GM12878 (cell line): ENCODE measurements around the gene FAM234A. TPM values are rescaled to one million over a fixed set of nuclear protein-coding genes. Genes with fewer than 3 reads are reported as not detected.

ENCODE experiments used
- ATAC-seq: fragments of 200-7000 bp; cut with Tn5 transposase; 3 replicates; pipeline ENCODE4 v1.9.1; 2020; ENCODE audit warnings: mild to moderate bottlenecking, moderate library complexity
- BruUV-seq: library from RNA; stranded (reverse); fragments of 400-500 nt; replicated peaks from 2 replicates; lab custom pipeline; 2021; lab: Mats Ljungman, UMichigan
- CTCF ChIA-PET: fragments of 300-600 bp; sonication (Branson Sonifier 250); formaldehyde crosslinking; extraction: SDS; loops from one replicate; lab custom pipeline; 2021; ENCODE audit warnings: inconsistent platforms; lab: Yijun Ruan, JAX
- POLR2A ChIA-PET: fragments of 350-600 bp; formaldehyde crosslinking; extraction: SDS; loops from one replicate; lab custom pipeline; 2021; ENCODE audit warnings: inconsistent platforms; lab: Charles Lee
- RAD21 ChIA-PET: fragments of 300-600 bp; sonication (Branson Sonifier 250); formaldehyde crosslinking; loops from one replicate; lab custom pipeline; 2023; ENCODE audit warnings: antibody characterized with exemption; ENCODE audit not compliant: unreplicated experiment; lab: Charles Lee
- SMC1A ChIA-PET: fragments of 300-600 bp; sonication (Branson Sonifier 250); formaldehyde crosslinking; loops from one replicate; lab custom pipeline; 2023; ENCODE audit not compliant: unreplicated experiment, uncharacterized antibody; lab: Charles Lee
- DNase-seq: peaks from one replicate; pipeline ENCODE4 v3.0.0-alpha.2; 2011; ENCODE audit warnings: low read depth, low spot score
- FAIRE-seq: peaks from 3 replicates; lab custom pipeline; 2011; peaks lifted over from hg19 to GRCh38; lab: Jason Lieb, UNC
- H2AFZ ChIP-seq: 2 replicates; pipeline ENCODE4 v1.6.0; 2011; ENCODE audit warnings: low read depth, low read length, control low read depth; ENCODE audit not compliant: control insufficient read depth
- H3K27ac ChIP-seq: 2 replicates; pipeline ENCODE4 v1.5.1; 2011; ENCODE audit warnings: control low read depth; ENCODE audit not compliant: control insufficient read depth, insufficient read depth
- H3K27me3 ChIP-seq, 2 experiments: replicated peaks in 1 of 2; 2 replicates each; pipeline versions ENCODE4 v1.6.0 to v1.6.1; 2011; ENCODE audit warnings: low read length in 1 of 2; ENCODE audit not compliant: control insufficient read depth in 2 of 2, insufficient read depth in 2 of 2
- H3K36me3 ChIP-seq, 2 experiments: 2 replicates each; pipeline ENCODE4 v1.5.1; 2011; ENCODE audit warnings: low read length in 1 of 2; ENCODE audit not compliant: control insufficient read depth in 2 of 2, insufficient read depth in 2 of 2
- H3K4me1 ChIP-seq: 2 replicates; pipeline ENCODE4 v1.6.1; 2011; ENCODE audit warnings: mild to moderate bottlenecking, low read length, moderate library complexity, mixed read lengths; ENCODE audit not compliant: control insufficient read depth, insufficient read depth
- H3K4me2 ChIP-seq: 2 replicates; pipeline ENCODE4 v1.6.0; 2011; ENCODE audit warnings: control low read depth; ENCODE audit not compliant: control insufficient read depth, insufficient read depth
- H3K4me3 ChIP-seq: fragments of 200-600 bp; sonication (generic); 2 replicates; pipeline ENCODE4 v1.5.1; 2016
- H3K79me2 ChIP-seq: 2 replicates; pipeline ENCODE4 v1.6.0; 2011; ENCODE audit warnings: low read length; ENCODE audit not compliant: control insufficient read depth, insufficient read depth
- H3K9ac ChIP-seq: 2 replicates; pipeline ENCODE4 v1.8.0; 2011; ENCODE audit warnings: low read length, control low read depth, mixed read lengths; ENCODE audit not compliant: control insufficient read depth, insufficient read depth
- H3K9me3 ChIP-seq: replicated peaks from 3 replicates; pipeline ENCODE4 v1.5.1; 2011; ENCODE audit warnings: mild to moderate bottlenecking, low read length; ENCODE audit not compliant: control insufficient read depth, insufficient read depth
- H4K20me1 ChIP-seq: 2 replicates; pipeline ENCODE4 v1.6.0; 2011; ENCODE audit not compliant: control insufficient read depth, insufficient read depth
- BRCA1 ChIP-seq: IDR thresholded peaks from 2 replicates; pipeline ENCODE4 v1.6.1; 2011; ENCODE audit warnings: low read depth, low read length, improper control_type of control experiment
- CBFB ChIP-seq: IDR thresholded peaks from 2 replicates; pipeline ENCODE4 v1.6.1; 2016; ENCODE audit warnings: antibody characterized with exemption, low read depth
- GABPA ChIP-seq: IDR thresholded peaks from 2 replicates; pipeline ENCODE4 v1.6.1; 2014; ENCODE audit warnings: antibody characterized with exemption, low read depth, mild to moderate bottlenecking, inconsistent platforms
- HDAC6 ChIP-seq: fragments of 200-600 bp; sonication (generic); IDR thresholded peaks from one replicate; pipeline ENCODE4 v1.8.0; 2017; ENCODE audit warnings: antibody characterized with exemption; ENCODE audit not compliant: unreplicated experiment
- IKZF2 ChIP-seq, 2 experiments: fragments of 450-650 bp; IDR thresholded peaks; 2 replicates each; pipeline ENCODE4 v1.6.1; 2017; ENCODE audit warnings: mild to moderate bottlenecking in 2 of 2, moderate library complexity in 2 of 2
- MYB ChIP-seq: fragments of 150-350 bp; IDR thresholded peaks from 2 replicates; pipeline ENCODE4 v1.6.1; 2014; ENCODE audit warnings: mild to moderate bottlenecking, low read depth, low read length, borderline replicate concordance
- POLR2AphosphoS5 ChIP-seq: IDR thresholded peaks from 2 replicates; pipeline ENCODE4 v1.6.1; 2011; ENCODE audit warnings: mild to moderate bottlenecking, low read length, inconsistent platforms
- RELA ChIP-seq: fragments of 450-650 bp; IDR thresholded peaks from 2 replicates; pipeline ENCODE4 v1.8.0; 2014; ENCODE audit warnings: borderline replicate concordance; ENCODE audit not compliant: partially characterized antibody
- RUNX3 ChIP-seq: IDR thresholded peaks from 2 replicates; pipeline ENCODE4 v1.6.1; 2012; ENCODE audit warnings: low read length, inconsistent platforms
- TCF3 ChIP-seq: IDR thresholded peaks from 2 replicates; pipeline ENCODE4 v1.6.1; 2012; ENCODE audit warnings: low read depth, mild to moderate bottlenecking, low read length, borderline replicate concordance; ENCODE audit not compliant: insufficient read depth
- YY1 ChIP-seq: IDR thresholded peaks from 2 replicates; pipeline ENCODE4 v1.6.1; 2011; ENCODE audit warnings: low read depth, mild to moderate bottlenecking, low read length
- ZBED1 ChIP-seq: IDR thresholded peaks from 2 replicates; pipeline ENCODE4 v1.6.1; 2016; ENCODE audit warnings: borderline replicate concordance
- WGBS: methylation state at CpG from one replicate; pipeline ENCODE4 v1.1.6; 2016; ENCODE audit warnings: low lambda C conversion rate; ENCODE audit not compliant: insufficient replicate concordance, insufficient coverage; ENCODE audit errors: missing lambda C conversion rate; 5-methylcytosine and 5-hydroxymethylcytosine counted together
- in situ Hi-C: fragments of 300-500 bp; cut with MboI; formaldehyde crosslinking; loops from 9 replicates; pipeline ENCODE4 v1.14.3; 2018; ENCODE audit warnings: mixed read lengths
- intact Hi-C: fragments of 100-400 bp; cut with micrococcal nuclease; formaldehyde crosslinking; loops from one replicate; pipeline ENCODE4 v1.14.2; 2022; ENCODE audit not compliant: unreplicated experiment
- polyA plus RNA-seq, 11 experiments: library from polyadenylated mRNA; depleted of rRNA in 4 of 11; unstranded in 6 of 11; stranded (reverse) in 5 of 11; fragments of >200 nt; fragmentation: Nextera tagmentation in 4 of 11; fragmentation: Illumina TruSeq in 1 of 11; extraction: Ambion mirVana in 4 of 11; extraction: Trizol in 1 of 11; gene quantifications; 1 replicate in 1 of 11; 2 replicates in 10 of 11; pipeline versions ENCODE4 v1.2.1 to v1.2.3, GENCODE V29; 2011 to 2016; ENCODE audit warnings: inconsistent platforms in 2 of 11, missing spikeins in 2 of 11, low read depth in 1 of 11
- total RNA-seq, 4 experiments: library from RNA; depleted of rRNA in 3 of 4; stranded (reverse); fragments of >200 nt in 3 of 4; fragmentation: Illumina TruSeq in 1 of 4; extraction: Trizol in 1 of 4; gene quantifications; 2 replicates each; pipeline versions ENCODE4 v1.2.1 to v1.2.3, GENCODE V29; 2013 to 2021
- TF ChIP-seq, protein P1 (sequence below): fragments of 450-650 bp; IDR thresholded peaks from 2 replicates; pipeline ENCODE4 v1.6.1; 2017; ENCODE audit warnings: mild to moderate bottlenecking, moderate library complexity
- TF ChIP-seq, protein P2 (sequence below): fragments of 450-650 bp; IDR thresholded peaks from 2 replicates; pipeline ENCODE4 v1.6.1; 2017; ENCODE audit warnings: low read depth, mild to moderate bottlenecking, moderate library complexity

The FAM234A gene
- total and polyA plus RNA-seq, 10 of the 15 experiments (the other 5 are each of a cell fraction or from before 2014, with no cell fraction given), result 1.6 to 37.6 (median 17.3) TPM

- no peaks in the 10 kb centered on the region for H3K79me2 ChIP-seq
- no peak overlapping the region for H2AFZ ChIP-seq
- BruUV-seq, result no TSS peak
- ChIA-PET SMC1A (no interaction called here), POLR2A (no interaction called here), CTCF (no interaction called here), RAD21 (no interaction called here)
- TF ChIP-seq, protein P1, sequence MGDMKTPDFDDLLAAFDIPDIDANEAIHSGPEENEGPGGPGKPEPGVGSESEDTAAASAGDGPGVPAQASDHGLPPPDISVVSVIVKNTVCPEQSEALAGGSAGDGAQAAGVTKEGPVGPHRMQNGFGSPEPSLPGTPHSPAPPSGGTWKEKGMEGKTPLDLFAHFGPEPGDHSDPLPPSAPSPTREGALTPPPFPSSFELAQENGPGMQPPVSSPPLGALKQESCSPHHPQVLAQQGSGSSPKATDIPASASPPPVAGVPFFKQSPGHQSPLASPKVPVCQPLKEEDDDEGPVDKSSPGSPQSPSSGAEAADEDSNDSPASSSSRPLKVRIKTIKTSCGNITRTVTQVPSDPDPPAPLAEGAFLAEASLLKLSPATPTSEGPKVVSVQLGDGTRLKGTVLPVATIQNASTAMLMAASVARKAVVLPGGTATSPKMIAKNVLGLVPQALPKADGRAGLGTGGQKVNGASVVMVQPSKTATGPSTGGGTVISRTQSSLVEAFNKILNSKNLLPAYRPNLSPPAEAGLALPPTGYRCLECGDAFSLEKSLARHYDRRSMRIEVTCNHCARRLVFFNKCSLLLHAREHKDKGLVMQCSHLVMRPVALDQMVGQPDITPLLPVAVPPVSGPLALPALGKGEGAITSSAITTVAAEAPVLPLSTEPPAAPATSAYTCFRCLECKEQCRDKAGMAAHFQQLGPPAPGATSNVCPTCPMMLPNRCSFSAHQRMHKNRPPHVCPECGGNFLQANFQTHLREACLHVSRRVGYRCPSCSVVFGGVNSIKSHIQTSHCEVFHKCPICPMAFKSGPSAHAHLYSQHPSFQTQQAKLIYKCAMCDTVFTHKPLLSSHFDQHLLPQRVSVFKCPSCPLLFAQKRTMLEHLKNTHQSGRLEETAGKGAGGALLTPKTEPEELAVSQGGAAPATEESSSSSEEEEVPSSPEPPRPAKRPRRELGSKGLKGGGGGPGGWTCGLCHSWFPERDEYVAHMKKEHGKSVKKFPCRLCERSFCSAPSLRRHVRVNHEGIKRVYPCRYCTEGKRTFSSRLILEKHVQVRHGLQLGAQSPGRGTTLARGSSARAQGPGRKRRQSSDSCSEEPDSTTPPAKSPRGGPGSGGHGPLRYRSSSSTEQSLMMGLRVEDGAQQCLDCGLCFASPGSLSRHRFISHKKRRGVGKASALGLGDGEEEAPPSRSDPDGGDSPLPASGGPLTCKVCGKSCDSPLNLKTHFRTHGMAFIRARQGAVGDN, result no peak
- no peak for TF ChIP-seq RUNX3
- TF ChIP-seq POLR2AphosphoS5, result no peak
- TF ChIP-seq TCF3, result no peak
- TF ChIP-seq YY1, result no peak
- TF ChIP-seq ZBED1, result no peak
- no peak for TF ChIP-seq BRCA1
- TF ChIP-seq MYB, result no peak
- TF ChIP-seq, protein P2, sequence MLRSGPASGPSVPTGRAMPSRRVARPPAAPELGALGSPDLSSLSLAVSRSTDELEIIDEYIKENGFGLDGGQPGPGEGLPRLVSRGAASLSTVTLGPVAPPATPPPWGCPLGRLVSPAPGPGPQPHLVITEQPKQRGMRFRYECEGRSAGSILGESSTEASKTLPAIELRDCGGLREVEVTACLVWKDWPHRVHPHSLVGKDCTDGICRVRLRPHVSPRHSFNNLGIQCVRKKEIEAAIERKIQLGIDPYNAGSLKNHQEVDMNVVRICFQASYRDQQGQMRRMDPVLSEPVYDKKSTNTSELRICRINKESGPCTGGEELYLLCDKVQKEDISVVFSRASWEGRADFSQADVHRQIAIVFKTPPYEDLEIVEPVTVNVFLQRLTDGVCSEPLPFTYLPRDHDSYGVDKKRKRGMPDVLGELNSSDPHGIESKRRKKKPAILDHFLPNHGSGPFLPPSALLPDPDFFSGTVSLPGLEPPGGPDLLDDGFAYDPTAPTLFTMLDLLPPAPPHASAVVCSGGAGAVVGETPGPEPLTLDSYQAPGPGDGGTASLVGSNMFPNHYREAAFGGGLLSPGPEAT, result no peak
- TF ChIP-seq GABPA, result no peak
- no peak for TF ChIP-seq CBFB
- no peak for TF ChIP-seq HDAC6
- TF ChIP-seq IKZF2 (IDR thresholded peaks at IDR 0.05), result no peak
- TF ChIP-seq RELA, result no peak
- no peak overlapping the region for H3K4me2 ChIP-seq
- no peak for ATAC-seq
- WGBS, result 93% methylated on average over 13 of the region's 13 CpGs
- intact Hi-C loops, result no loop called here
- no peaks in the 10 kb centered on the region for H3K27me3 ChIP-seq
- H3K4me1 ChIP-seq, result no peaks in the 10 kb centered on the region
- H3K9me3 ChIP-seq, result no peaks in the 10 kb centered on the region
- H3K27ac ChIP-seq, result no peak overlapping the region
- DNase-seq, result no peak
- H4K20me1 ChIP-seq, result no peaks in the 10 kb centered on the region
- no peak for FAIRE-seq
- H3K9ac ChIP-seq, result no peak overlapping the region
- H3K36me3 ChIP-seq, result peaks cover 0 to 4% of the 10 kb centered on the region in 2 experiments; a peak in 1 of 4 replicates
- H3K4me3 ChIP-seq, result no peak overlapping the region
- in situ Hi-C loops, result no loop called here
Observed at GRCh38 chr16:259814-260253, 25.2 kb downstream of the FAM234A start.
